GM12874 (cell line): Measurements from ENCODE around the gene ZNF507.

Experiments used
- TF ChIP-seq, protein P1 (sequence below): IDR thresholded peaks from 2 replicates; pipeline ENCODE4 v1.5.1; 2011; ENCODE audit warnings: low read depth, mild to moderate bottlenecking, control low read depth, low read length, moderate library complexity; ENCODE audit not compliant: insufficient read depth

ZNF507 gene

DNA sequence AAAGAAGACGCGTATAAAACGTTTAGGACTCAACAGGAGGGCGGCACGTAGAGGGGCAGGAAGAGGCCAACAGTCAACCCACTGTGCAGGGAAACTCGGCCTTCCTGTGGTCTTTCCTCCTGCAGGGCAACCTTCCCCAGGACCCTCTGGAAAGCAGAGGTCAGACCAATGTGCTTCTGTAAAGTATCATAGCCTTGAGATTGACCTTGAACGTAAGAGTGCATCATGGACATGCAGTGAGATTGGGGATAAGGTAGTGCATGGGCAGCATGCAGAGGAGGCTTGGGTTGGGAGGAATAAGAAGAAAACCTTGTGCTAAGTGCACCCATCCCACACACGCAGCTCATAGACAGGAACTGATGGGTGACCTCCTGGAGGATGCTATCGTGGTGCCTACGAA is 34.0 kb upstream of the ZNF507 start:
- TF ChIP-seq, protein P1, sequence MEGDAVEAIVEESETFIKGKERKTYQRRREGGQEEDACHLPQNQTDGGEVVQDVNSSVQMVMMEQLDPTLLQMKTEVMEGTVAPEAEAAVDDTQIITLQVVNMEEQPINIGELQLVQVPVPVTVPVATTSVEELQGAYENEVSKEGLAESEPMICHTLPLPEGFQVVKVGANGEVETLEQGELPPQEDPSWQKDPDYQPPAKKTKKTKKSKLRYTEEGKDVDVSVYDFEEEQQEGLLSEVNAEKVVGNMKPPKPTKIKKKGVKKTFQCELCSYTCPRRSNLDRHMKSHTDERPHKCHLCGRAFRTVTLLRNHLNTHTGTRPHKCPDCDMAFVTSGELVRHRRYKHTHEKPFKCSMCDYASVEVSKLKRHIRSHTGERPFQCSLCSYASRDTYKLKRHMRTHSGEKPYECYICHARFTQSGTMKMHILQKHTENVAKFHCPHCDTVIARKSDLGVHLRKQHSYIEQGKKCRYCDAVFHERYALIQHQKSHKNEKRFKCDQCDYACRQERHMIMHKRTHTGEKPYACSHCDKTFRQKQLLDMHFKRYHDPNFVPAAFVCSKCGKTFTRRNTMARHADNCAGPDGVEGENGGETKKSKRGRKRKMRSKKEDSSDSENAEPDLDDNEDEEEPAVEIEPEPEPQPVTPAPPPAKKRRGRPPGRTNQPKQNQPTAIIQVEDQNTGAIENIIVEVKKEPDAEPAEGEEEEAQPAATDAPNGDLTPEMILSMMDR, result no peak

GRCh38 chr19:32313569-32314265 is 31.7 kb upstream of the ZNF507 start:
- TF ChIP-seq, protein P1, result no peak

- TF ChIP-seq, protein P1, result no peak
Measured at GRCh38 chr19:32316034-32316433, 29.4 kb upstream of the ZNF507 start.

DNA sequence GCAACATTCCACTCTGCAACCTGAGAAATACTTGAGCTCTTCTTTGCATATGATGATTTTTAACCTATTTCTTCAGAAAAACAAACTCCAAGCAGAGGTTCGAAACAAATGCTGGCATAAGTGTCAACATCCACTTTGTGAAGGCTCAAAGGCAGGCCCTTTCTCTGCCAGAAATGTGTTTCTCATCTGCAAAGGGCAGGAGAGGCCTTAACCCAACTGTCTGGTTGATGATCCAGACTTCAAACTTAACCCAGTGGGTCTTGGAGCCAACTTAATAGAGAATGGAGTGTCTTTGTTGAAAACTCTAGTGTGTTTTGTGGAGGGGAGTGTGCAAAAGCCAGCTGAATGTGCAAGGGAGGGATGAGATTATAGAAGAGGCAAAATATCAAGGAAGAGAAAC is 28.3 kb upstream of the ZNF507 start:
- TF ChIP-seq, protein P1, result no peak

DNA sequence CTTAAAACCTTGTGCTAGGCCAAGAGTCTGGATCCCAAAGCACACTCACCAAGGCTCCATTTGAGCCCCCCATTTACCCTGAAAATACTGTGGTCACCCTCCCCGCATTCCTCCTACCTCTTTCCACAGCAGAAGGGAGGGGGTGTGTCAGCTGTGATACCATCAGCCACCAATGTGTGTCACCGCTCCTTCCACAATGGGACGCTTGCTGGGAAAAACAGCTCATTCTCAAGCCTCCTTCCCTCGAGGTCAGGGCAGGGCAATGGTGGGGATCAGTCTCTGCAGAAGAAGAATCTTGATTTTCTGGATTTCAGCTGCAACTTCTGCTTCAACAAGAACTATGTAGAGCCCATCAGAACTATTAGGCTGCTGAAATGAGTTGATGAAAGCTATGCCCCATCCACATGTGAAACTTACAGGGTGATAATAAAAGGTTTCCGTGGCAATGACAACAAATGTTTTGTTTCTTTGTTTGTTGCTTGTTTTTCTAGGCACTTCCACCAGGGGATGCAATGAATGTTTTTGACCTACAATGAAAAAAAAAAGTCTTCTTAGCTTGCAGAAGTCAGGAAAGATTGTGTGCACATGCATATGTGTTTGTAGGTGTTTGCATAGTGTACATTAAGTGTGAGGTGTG is 26.4 kb upstream of the ZNF507 start:
- TF ChIP-seq, protein P1, result no peak

GRCh38 chr19:32322541-32322940 is 22.9 kb upstream of the ZNF507 start:
- TF ChIP-seq, protein P1, result no peak

DNA sequence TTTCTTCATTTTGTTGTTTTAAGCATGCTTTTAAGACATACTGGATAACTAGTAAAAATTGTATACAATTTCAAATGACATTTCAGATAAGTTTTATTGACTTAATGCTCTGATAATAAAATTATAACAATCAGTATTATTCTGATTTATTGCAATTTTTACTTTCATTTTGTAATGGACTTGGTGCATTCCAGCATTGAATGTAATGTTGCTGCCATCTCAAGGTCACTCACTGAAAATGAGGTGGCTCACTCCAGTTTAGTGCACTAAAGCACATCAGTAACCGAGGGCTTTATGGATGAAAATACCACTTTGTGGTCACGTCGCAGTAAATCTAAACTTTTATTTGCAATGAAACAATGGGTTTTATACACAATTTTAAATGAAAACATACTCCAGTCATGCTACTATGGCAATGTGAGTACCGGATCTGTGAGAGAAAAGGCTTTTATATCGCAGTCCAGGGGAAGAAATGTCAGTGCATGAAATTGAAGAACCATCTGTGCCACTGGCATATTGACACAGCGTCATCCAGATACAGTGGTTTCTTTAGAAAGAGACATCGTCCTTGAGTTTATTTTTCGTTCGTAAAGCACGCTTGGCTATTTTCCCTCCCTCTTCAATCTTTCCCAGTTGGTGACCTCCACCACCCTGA is 20.7 kb upstream of the ZNF507 start:
- TF ChIP-seq, protein P1, result no peak
